Right atrium auricular region (tissue), 2 donors: ENCODE measurements around the gene CHST15. TPM values are rescaled to one million over a fixed set of nuclear protein-coding genes. Genes with fewer than 3 reads are reported as not detected.

Source experiments
- DNase-seq: peaks from one replicate; pipeline ENCODE4 v3.0.0-alpha.2; 2019; ENCODE audit warnings: low spot score
- H3K27ac ChIP-seq, 2 donors: fragments of 200-600 bp; sonication (generic); 1 replicate in 1 of 2; 2 replicates in 1 of 2; pipeline ENCODE4 v1.5.1; 2016 to 2019
- H3K27me3 ChIP-seq, 2 donors: fragments of 200-600 bp; sonication (generic); one replicate each; pipeline versions ENCODE4 v1.5.1 to v1.6.0; 2017 to 2019
- H3K36me3 ChIP-seq: fragments of 200-600 bp; sonication (generic); one replicate; pipeline ENCODE4 v1.5.1; 2016
- H3K4me1 ChIP-seq, 2 donors: fragments of 200-600 bp; sonication (generic); one replicate each; pipeline versions ENCODE4 v1.5.1 to v1.6.0; 2017 to 2019
- H3K4me3 ChIP-seq, 2 donors: fragments of 200-600 bp; sonication (generic); 1 replicate in 1 of 2; 2 replicates in 1 of 2; pipeline ENCODE4 v1.5.1; 2017 to 2019; ENCODE audit warnings: mild to moderate bottlenecking in 1 of 2, moderate library complexity in 1 of 2
- H3K9me3 ChIP-seq, 2 donors: fragments of 200-600 bp; sonication (generic); one replicate each; pipeline ENCODE4 v1.5.1; 2019
- CTCF ChIP-seq, 2 donors: fragments of 200-600 bp; sonication (generic); IDR thresholded peaks; one replicate each; pipeline ENCODE4 v1.5.1; 2019; ENCODE audit warnings: antibody characterized with exemption in 2 of 2
- total RNA-seq, 2 donors: library from RNA; depleted of rRNA; stranded (reverse); fragments of >200 nt; gene quantifications; one replicate each; pipeline ENCODE4 v1.1.0, GENCODE V29; 2016

Gene CHST15
- total RNA-seq, 2 donors from 2014 or later = 7.0 to 14.2 TPM

GRCh38 chr10:124074501-124075109 lies 18.8 kb downstream of the CHST15 start:
- Histone ChIP-seq H3K4me1 (peaks cover 0 to 5% of the 10 kb centered on the region in 2 donors), H3K4me3 (no peak overlapping the region), H3K9me3 (no peaks in the 10 kb centered on the region), H3K27ac (no peak overlapping the region), H3K27me3 (no peaks in the 10 kb centered on the region), H3K36me3 (no peaks in the 10 kb centered on the region)
- no peak for TF ChIP-seq CTCF (IDR thresholded peaks at IDR 0.05)
- DNase-seq = no peak

GRCh38 chr10:124073978-124074377 lies 19.4 kb downstream of the CHST15 start:
- Histone ChIP-seq H3K36me3 (no peaks in the 10 kb centered on the region), H3K27me3 (no peaks in the 10 kb centered on the region), H3K4me3 (no peak overlapping the region), H3K4me1 (peaks cover 0 to 5% of the 10 kb centered on the region in 2 donors), H3K27ac (no peak overlapping the region), H3K9me3 (no peaks in the 10 kb centered on the region)
- no peak for TF ChIP-seq CTCF (IDR thresholded peaks at IDR 0.05)
- no peak for DNase-seq

DNA sequence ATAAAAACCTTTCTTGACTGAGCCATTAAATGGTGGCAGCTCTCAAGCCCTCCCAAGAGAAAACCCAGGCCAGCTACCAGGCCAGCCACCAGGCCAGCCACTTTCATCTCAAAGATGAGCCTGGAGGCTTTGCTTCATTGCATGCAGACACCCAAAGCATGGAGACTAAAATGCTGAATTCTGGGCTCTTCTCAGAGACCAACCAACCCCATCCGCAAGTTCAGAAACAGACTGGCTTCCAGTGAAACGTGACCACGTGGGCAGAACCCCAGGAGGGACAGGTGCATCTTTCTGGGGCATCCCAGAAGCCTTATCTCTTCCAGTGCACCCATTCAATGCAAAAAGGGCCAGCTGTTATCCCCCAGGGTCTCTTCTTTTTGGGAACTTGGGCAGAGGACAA lies 20.9 kb downstream of the CHST15 start:
- no peak for DNase-seq
- H3K36me3 ChIP-seq = no peaks in the 10 kb centered on the region
- H3K4me3 ChIP-seq = no peak overlapping the region
- peaks cover 0 to 5% of the 10 kb centered on the region in 2 donors for H3K4me1 ChIP-seq
- no peak for TF ChIP-seq CTCF (IDR thresholded peaks at IDR 0.05)
- H3K9me3 ChIP-seq = no peaks in the 10 kb centered on the region
- H3K27ac ChIP-seq = no peak overlapping the region
- H3K27me3 ChIP-seq = no peaks in the 10 kb centered on the region

GRCh38 chr10:124072106-124072505 lies 21.3 kb downstream of the CHST15 start:
- H3K9me3 ChIP-seq = no peaks in the 10 kb centered on the region
- no peak overlapping the region for H3K4me3 ChIP-seq
- no peak for TF ChIP-seq CTCF (IDR thresholded peaks at IDR 0.05)
- H3K36me3 ChIP-seq = no peaks in the 10 kb centered on the region
- no peak for DNase-seq
- no peaks in the 10 kb centered on the region for H3K27me3 ChIP-seq
- peaks cover 0 to 5% of the 10 kb centered on the region in 2 donors for H3K4me1 ChIP-seq
- no peak overlapping the region for H3K27ac ChIP-seq

DNA sequence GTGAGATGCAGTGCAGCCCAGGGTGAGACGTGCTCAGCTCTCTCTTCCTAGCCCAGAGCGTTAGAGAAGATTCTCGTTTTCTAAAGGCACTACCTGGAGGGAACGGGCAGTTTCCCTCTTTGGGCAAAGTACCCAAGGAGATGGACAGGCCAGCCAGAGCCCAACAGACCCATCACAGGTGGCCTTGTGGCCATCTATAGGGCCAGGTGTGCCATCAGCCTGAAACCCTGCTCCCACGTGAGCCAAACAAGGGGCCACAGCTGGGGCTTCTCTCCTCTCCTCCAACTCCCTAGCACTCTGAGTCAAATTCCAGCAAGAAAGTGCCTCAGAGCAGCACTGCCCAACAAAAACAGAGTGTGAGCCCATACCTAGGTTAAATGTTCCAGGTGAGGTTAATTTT lies 22.3 kb downstream of the CHST15 start:
- H3K27ac ChIP-seq = no peak overlapping the region
- DNase-seq = no peak

More for the DNA sequence above, 22.3 kb downstream of the CHST15 start:
- H3K36me3 ChIP-seq = no peaks in the 10 kb centered on the region
- no peaks in the 10 kb centered on the region for H3K9me3 ChIP-seq
- no peak overlapping the region for H3K4me3 ChIP-seq
- no peaks in the 10 kb centered on the region for H3K27me3 ChIP-seq
- TF ChIP-seq CTCF (IDR thresholded peaks at IDR 0.05) = no peak
- H3K4me1 ChIP-seq = peaks cover 0 to 14% of the 10 kb centered on the region in 2 donors
